ENCODE results near the gene CFAP73. TPM values are rescaled to one million over a fixed set of nuclear protein-coding genes. Genes with fewer than 3 reads are reported as not detected.

The CFAP73 gene
- total RNA-seq, 1 donor = not detected

DNA sequence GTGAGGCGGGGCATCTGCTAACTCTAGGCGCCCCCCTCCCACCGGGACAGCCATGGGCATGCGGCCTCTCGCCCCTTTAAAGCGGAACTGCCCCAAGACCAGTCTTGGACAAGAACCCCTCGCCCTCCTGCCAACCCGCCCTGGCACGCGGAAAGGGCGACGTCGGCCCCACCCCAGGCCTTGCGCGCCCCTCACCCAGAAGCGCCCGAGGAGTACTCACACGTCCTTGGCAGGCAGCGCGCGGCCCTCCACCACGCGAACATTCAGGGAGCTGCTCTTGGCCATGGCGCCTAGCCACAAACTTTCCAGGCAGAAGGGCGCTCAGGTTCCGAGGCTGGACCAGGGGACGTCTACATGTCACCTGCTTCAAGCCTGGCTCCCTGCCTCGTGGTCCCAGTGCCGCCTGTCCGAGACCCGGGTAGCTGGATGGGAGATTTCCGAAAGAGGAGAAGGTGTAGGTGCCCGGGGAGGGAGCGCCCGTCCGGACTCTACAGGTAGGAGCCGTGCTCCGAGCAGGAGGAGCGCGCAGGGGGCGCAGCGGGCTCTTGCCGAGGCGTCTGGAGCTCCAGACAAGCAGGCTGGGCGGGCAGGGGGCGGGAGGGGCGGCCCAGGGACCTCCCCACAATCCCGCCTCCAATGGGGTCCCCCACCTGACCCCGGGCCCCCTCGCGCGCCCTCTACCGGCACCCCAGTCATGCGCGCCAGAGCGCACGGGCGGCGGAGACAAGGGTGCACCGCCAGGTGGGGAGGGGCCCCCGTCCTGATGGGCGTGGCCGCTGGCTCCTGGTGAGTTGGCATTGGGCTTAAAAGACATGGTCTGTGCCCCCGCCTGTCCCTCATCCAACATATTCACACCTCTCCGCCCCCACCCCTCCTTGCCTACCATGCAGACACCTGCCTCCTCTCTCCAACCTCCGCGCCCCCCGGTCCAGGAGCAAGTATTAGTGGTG lies 14.1 kb upstream of the CFAP73 start, which contains the start of gene RASAL1:
TSS of gene RASAL1 (minus strand) at position 584 of the 950 bp plus-strand sequence. CDS start at position 285, 299 bp downstream.
- no peak for DNase-seq (ENCODE audit: low read depth)

DNA sequence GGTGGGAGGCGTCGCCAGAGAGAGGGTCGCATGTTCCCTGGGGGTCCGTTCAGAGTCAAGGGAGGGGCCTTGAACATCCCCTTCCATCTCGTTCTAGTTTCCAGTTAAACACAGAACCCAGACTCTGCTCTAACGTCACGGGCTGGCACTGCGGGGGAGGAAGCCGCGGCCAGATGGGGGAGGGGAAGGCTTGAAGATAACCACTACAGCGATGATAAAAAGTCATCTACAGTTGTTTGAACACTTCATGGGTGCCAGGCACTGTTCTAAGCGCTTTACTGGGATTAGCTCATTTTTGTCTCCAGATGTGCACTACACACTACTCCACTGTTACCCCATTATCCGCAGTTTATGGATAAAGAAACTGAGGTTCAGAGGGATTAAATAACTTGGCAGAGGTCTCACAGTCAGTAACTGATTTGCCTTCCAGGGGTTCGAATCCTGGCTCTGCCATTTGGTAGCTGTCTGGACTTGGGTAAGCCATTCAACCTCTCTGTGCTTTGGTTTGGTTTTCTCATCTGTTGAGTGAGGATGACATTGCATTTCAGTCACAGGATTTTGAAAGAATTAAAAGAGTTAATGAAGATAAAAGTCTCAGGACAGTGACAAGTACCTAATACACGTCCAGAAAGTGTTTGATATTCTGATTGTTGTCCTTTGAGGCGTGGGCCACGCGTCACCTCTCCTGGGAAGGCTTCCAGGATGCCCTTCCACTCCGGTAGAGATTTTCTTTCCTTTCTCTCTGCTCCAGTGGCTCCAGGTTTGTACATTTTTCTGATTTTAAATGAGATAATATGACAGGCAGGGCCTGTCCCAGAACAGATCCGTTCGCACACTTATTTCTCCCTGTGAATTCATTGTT lies 13.2 kb upstream of the CFAP73 start:
- no peak overlapping the region for H3K4me3 ChIP-seq (ENCODE audit: low read depth, low read length)
- DNase-seq (ENCODE audit: low read depth) = no peak
- TF ChIP-seq, protein P1, sequence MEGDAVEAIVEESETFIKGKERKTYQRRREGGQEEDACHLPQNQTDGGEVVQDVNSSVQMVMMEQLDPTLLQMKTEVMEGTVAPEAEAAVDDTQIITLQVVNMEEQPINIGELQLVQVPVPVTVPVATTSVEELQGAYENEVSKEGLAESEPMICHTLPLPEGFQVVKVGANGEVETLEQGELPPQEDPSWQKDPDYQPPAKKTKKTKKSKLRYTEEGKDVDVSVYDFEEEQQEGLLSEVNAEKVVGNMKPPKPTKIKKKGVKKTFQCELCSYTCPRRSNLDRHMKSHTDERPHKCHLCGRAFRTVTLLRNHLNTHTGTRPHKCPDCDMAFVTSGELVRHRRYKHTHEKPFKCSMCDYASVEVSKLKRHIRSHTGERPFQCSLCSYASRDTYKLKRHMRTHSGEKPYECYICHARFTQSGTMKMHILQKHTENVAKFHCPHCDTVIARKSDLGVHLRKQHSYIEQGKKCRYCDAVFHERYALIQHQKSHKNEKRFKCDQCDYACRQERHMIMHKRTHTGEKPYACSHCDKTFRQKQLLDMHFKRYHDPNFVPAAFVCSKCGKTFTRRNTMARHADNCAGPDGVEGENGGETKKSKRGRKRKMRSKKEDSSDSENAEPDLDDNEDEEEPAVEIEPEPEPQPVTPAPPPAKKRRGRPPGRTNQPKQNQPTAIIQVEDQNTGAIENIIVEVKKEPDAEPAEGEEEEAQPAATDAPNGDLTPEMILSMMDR (IDR thresholded peaks at IDR 0.05; ENCODE audit: insufficient read depth, low read length) = no peak

More for the DNA sequence above, 14.1 kb upstream of the CFAP73 start, which contains the start of gene RASAL1:
- TF ChIP-seq, protein P1 (IDR thresholded peaks at IDR 0.05; ENCODE audit: insufficient read depth, low read length) = no peak
- H3K4me3 ChIP-seq (ENCODE audit: low read depth, low read length) = no peak within 1 kb of the TSS

DNA sequence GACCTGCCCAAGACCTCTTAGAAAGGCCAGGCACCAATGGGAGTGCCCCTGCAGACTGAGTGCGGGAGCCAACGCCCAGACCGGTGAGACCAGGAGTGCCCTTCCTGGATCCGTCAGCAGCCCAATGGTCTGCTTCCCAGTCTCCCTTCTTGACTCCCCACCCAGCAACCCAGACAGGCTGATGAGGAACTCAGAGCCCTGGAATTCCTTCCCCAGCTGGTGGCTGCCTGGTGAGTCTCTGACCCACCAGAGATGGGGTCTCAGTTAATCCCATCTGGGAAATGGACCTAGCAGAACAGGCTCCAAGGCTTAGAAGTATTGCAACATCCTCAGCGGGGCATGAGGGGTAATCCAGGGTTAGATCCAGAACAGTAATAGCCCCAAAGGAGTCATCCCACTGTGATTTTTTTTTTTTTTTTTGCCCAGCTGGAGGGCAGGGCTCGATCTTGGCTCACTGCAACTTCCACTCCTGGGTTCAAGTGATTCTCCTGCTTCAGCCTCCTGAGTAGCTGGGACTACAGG lies 12.5 kb upstream of the CFAP73 start:
- DNase-seq (ENCODE audit: low read depth) = no peak
- TF ChIP-seq, protein P1 (IDR thresholded peaks at IDR 0.05; ENCODE audit: insufficient read depth, low read length) = no peak
- no peak overlapping the region for H3K4me3 ChIP-seq (ENCODE audit: low read depth, low read length)

DNA sequence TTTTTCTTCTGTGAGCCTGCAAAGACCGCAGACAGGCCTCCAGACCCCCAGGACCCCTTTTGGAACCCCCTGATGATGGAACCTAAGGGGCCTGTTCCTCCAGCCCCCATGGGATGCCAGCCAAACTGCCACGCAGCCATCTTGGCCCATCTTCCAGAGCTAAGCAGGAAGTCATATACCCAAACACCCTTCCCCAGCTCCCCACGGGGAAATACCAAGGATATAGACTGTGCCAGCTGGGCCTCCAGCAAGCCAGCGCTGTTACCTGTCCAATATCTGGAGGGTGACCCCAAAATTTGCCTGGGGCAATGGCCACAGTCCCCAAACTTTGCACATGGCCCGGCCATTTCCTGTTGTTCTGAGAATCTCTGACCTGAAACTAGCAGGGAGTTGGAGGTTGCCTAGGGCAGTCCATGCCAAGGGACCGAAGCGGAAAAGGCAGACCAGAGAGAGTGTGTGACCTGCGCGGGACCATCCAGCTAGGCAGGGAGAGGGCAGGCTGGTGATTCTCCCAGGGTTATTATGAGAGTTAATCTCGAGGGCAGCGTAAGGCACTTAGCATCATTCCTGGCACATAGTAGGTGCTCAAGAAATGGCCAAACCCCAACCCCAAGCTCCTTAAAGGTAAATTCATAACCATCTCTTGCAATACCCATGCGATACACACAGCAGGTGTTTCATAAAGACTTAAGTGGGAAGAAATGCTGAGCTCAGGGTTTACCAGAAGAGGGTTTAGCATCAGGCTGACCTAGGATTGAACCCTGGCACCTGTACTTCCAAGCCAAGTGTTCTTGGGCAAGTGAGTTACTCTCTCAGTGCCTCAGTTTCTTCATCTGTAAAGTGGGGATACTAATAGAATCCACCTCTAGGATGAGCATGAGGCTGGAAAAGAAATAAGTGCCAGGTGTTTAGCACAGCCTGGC lies 11.4 kb upstream of the CFAP73 start:
- DNase-seq (ENCODE audit: low read depth) = no peak
- TF ChIP-seq, protein P1 (IDR thresholded peaks at IDR 0.05; ENCODE audit: insufficient read depth, low read length) = no peak
- H3K4me3 ChIP-seq (ENCODE audit: low read depth, low read length) = no peak overlapping the region

DNA sequence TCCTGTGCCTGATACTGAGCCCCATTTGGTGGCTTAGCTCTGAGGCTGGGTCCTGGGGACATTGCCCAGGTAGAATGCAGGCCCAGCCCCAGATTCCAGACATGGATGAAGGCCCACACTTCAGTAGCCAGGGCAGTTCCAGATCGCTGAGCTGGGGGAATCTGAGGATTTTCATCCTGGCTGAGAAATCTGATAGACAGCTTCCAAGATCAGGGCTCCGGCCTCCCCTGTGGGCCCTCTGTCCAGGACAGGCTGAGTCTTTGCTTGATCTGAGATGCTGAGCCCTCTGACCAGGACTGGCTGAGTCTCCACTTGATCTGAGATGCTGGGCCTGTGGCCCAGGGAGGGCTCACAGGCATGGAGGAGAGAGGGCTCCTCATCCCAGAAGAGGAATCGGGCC lies 10.7 kb upstream of the CFAP73 start:
- no peak overlapping the region for H3K4me3 ChIP-seq (ENCODE audit: low read depth, low read length)
- TF ChIP-seq, protein P1 (IDR thresholded peaks at IDR 0.05; ENCODE audit: insufficient read depth, low read length) = no peak
- no peak for DNase-seq (ENCODE audit: low read depth)
